ENCODE results near the gene UCHL1.
"Not testable (repeated sequence)": the region's sequence is repeated elsewhere in the genome, so short reads cannot be mapped to it uniquely, and the experiment has no call there.

UCHL1 gene

GRCh38 chr4:41294445-41295062 is 37.8 kb downstream of the UCHL1 start:
- DNase-seq, result no peak

GRCh38 chr4:41296995-41297394 is 40.3 kb downstream of the UCHL1 start:
- no peak for DNase-seq

- no peak for DNase-seq
Measured at GRCh38 chr4:41297832-41298231, 41.1 kb downstream of the UCHL1 start.

- DNase-seq, result no peak
Measured at GRCh38 chr4:41299486-41299885, 42.8 kb downstream of the UCHL1 start.

DNA sequence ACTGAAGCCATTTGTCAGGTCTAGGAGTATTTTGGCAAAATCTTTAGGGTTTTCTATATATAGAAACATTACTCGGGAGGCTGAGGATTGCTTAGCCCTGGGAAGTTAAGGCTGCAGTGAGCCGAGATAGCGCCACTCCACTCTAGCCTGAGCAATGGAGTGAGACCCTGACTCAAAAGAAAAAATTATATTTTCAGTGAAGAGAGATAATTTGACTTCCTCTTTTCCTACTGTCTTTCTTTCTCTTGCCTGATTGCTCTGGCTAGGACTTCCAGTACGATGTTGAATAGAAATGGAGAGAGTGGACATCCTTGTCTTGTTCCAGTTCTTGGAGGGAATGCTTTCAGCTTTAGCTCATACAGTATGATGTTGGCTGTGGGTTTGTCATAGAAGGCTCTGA is 44.4 kb downstream of the UCHL1 start:
- no peak for DNase-seq

GRCh38 chr4:41303372-41304118 is 46.8 kb downstream of the UCHL1 start:
- DNase-seq, result no peak

- DNase-seq, result no peak
Measured at GRCh38 chr4:41304221-41304620, 47.5 kb downstream of the UCHL1 start.

GRCh38 chr4:41305476-41305875 is 48.7 kb downstream of the UCHL1 start:
- DNase-seq, result no peak

GRCh38 chr4:41307638-41308037 is 50.9 kb downstream of the UCHL1 start:
- no peak for DNase-seq

GRCh38 chr4:41308398-41308797 is 51.7 kb downstream of the UCHL1 start:
- DNase-seq, result no peak

DNA sequence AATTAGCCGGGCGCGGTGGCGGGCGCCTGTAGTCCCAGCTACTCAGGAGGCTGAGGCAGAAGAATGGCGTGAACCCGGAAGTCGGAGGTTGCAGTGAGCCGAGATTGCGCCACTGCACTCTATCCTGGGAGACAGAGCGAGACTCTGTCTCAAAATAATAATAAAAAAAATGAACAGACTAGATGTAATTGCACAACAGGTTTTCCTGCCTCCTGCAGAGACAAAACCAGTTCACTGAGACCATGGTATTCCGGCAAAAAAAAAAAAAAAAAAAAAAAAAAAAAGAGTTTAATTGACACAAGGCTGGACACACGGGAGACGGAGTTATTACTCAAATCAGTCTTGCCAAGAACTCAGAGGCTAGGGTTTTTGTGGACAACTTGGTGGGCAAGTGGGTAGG is 58.7 kb downstream of the UCHL1 start:
- not testable (repeated sequence) for DNase-seq

- DNase-seq, result no peak
Measured at GRCh38 chr4:41315862-41316261, 59.1 kb downstream of the UCHL1 start.
